ENCODE results near the gene SLC27A2. TPM values are rescaled to one million over a fixed set of nuclear protein-coding genes. Genes with fewer than 3 reads are reported as not detected.
"Not testable (repeated sequence)": the region's sequence is repeated elsewhere in the genome, so short reads cannot be mapped to it uniquely, and the experiment has no call there.

SLC27A2 gene
- polyA plus RNA-seq, 4 donors: 4.3 to 81.2 (median 11.3) TPM

DNA sequence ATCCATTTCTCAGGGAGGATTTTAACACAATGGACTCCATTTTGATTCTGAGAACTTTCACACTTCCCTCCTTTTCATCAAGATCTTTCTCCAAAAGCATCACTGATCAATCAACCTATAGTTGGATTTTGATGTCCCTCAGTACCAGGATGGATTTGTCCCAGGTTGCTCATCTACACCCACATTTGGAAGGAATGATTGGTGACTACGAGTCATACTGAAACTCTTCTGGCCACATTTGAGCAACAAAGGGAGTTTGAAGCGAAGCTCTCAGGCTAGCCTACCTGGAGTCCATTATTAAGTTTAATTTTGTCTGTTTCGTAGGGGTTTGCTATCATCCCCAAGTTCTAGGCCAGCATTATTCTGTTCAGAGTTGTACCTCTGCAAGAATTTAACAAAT is 31.6 kb upstream of the SLC27A2 start:
- Histone ChIP-seq H3K27ac (ENCODE audit: low read depth in 1 of 3, low read length in 2 of 3) (no peak overlapping the region), H3K9me3 (ENCODE audit: control insufficient read depth in 2 of 2, insufficient read depth in 1 of 2, low read depth in 1 of 2, low read length in 1 of 2) (peaks cover 0 to 3% of the 10 kb centered on the region in 2 donors), H3K4me3 (ENCODE audit: low read depth in 1 of 3, low read length in 3 of 3) (no peak overlapping the region), H3K27me3 (ENCODE audit: control insufficient read depth in 3 of 3, insufficient read depth in 3 of 3, low read length in 3 of 3) (no peaks in the 10 kb centered on the region), H3K36me3 (ENCODE audit: control insufficient read depth in 3 of 3, insufficient read depth in 2 of 3, low read depth in 1 of 3, low read length in 3 of 3) (no peaks in the 10 kb centered on the region), H3K4me1 (ENCODE audit: control insufficient read depth in 3 of 3, insufficient read depth in 2 of 3, low read depth in 1 of 3, low read length in 2 of 3) (no peaks in the 10 kb centered on the region)
- DNase-seq: no peak
- WGBS, 3 donors: 79 to 94% (median 90%) methylated on average over 3 of the region's 3 CpGs
- no peak for FAIRE-seq

DNA sequence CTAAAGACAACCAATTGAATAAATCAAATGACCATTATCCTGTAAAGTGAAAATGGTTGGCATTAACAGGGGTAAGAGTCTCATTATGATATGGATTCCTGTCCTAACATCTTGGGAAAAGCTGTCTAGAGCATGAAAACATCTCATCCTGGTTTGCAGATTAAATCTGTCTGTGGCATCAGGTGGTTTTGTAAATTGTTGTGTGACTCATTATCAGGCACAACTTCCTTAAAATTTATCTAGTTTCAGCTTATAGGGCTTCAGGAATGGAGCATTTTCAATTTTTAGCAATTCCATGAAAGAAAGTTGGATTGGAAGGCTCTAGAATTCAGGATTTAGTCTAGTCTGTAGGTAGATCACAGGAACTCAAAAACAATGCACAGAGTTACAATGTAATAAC is 31.1 kb upstream of the SLC27A2 start:
- H3K36me3 ChIP-seq (ENCODE audit: control insufficient read depth in 3 of 3, insufficient read depth in 2 of 3, low read depth in 1 of 3, low read length in 3 of 3): no peaks in the 10 kb centered on the region
- H3K4me3 ChIP-seq (ENCODE audit: low read depth in 1 of 3, low read length in 3 of 3): no peak overlapping the region
- H3K9me3 ChIP-seq (ENCODE audit: control insufficient read depth in 2 of 2, insufficient read depth in 1 of 2, low read depth in 1 of 2, low read length in 1 of 2): peaks cover 0 to 3% of the 10 kb centered on the region in 2 donors
- FAIRE-seq: no peak
- no peak for DNase-seq
- no peak overlapping the region for H3K27ac ChIP-seq (ENCODE audit: low read depth in 1 of 3, low read length in 2 of 3)
- no peaks in the 10 kb centered on the region for H3K4me1 ChIP-seq (ENCODE audit: control insufficient read depth in 3 of 3, insufficient read depth in 2 of 3, low read depth in 1 of 3, low read length in 2 of 3)
- H3K27me3 ChIP-seq (ENCODE audit: control insufficient read depth in 3 of 3, insufficient read depth in 3 of 3, low read length in 3 of 3): no peaks in the 10 kb centered on the region

DNA sequence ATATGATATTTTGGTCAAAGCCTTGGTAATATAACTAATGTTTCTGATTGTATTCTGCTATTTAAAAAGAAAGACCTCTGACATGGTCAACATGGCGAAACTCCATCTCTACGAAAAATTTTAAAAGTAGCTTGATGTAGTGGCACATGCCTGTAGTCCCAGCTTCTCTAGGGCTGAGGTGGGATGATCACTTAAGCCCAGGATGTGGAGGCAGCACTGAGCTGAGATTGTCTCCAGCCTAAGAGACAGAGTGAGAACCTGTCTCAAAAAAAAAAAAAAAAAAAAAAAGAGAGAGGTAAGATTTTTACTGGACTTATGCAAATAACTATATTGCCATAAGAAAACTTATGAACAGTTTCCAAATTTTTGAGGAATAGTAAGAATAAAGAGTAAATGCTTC is 30.5 kb upstream of the SLC27A2 start:
- H3K4me1 ChIP-seq (ENCODE audit: control insufficient read depth in 3 of 3, insufficient read depth in 2 of 3, low read depth in 1 of 3, low read length in 2 of 3): no peaks in the 10 kb centered on the region
- no peak for FAIRE-seq
- no peak overlapping the region for H3K4me3 ChIP-seq (ENCODE audit: low read depth in 1 of 3, low read length in 3 of 3)
- H3K9me3 ChIP-seq (ENCODE audit: control insufficient read depth in 2 of 2, insufficient read depth in 1 of 2, low read depth in 1 of 2, low read length in 1 of 2): peaks cover 0 to 3% of the 10 kb centered on the region in 2 donors
- H3K27ac ChIP-seq (ENCODE audit: low read depth in 1 of 3, low read length in 2 of 3): no peak overlapping the region
- DNase-seq: no peak
- H3K36me3 ChIP-seq (ENCODE audit: control insufficient read depth in 3 of 3, insufficient read depth in 2 of 3, low read depth in 1 of 3, low read length in 3 of 3): no peaks in the 10 kb centered on the region
- no peaks in the 10 kb centered on the region for H3K27me3 ChIP-seq (ENCODE audit: control insufficient read depth in 3 of 3, insufficient read depth in 3 of 3, low read length in 3 of 3)
- WGBS, 3 donors: 93 to 100% (median 97%) methylated on average over 2 of the region's 2 CpGs

DNA sequence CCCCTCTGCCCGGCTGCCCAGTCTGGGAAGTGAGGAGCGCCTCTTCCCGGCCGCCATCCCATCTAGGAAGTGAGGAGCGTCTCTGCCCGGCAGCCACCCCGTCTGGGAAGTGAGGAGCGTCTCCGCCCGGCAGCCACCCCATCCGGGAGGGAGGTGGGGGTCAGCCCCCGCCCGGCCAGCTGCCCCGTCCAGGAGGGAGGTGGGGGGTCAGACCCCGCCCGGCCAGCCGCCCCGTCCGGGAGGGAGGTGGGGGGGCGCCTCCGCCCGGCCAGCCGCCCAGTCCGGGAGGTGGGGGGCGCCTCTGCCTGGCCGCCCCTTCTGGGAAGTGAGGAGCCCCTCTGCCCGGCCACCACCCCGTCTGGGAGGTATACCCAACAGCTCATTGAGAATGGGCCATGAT is 23.8 kb upstream of the SLC27A2 start:
- not testable (repeated sequence) for H3K4me1 ChIP-seq (ENCODE audit: control insufficient read depth in 3 of 3, insufficient read depth in 2 of 3, low read depth in 1 of 3, low read length in 2 of 3); FAIRE-seq; H3K27me3 ChIP-seq (ENCODE audit: control insufficient read depth in 3 of 3, insufficient read depth in 3 of 3, low read length in 3 of 3); H3K4me3 ChIP-seq (ENCODE audit: low read depth in 1 of 3, low read length in 3 of 3); H3K36me3 ChIP-seq (ENCODE audit: control insufficient read depth in 3 of 3, insufficient read depth in 2 of 3, low read depth in 1 of 3, low read length in 3 of 3); H3K9me3 ChIP-seq (ENCODE audit: control insufficient read depth in 2 of 2, insufficient read depth in 1 of 2, low read depth in 1 of 2, low read length in 1 of 2); DNase-seq; H3K27ac ChIP-seq (ENCODE audit: low read depth in 1 of 3, low read length in 2 of 3)
- 96 to 98% (median 97%) methylated on average over 7 to 28 of the region's 28 CpGs for WGBS, 3 donors

DNA sequence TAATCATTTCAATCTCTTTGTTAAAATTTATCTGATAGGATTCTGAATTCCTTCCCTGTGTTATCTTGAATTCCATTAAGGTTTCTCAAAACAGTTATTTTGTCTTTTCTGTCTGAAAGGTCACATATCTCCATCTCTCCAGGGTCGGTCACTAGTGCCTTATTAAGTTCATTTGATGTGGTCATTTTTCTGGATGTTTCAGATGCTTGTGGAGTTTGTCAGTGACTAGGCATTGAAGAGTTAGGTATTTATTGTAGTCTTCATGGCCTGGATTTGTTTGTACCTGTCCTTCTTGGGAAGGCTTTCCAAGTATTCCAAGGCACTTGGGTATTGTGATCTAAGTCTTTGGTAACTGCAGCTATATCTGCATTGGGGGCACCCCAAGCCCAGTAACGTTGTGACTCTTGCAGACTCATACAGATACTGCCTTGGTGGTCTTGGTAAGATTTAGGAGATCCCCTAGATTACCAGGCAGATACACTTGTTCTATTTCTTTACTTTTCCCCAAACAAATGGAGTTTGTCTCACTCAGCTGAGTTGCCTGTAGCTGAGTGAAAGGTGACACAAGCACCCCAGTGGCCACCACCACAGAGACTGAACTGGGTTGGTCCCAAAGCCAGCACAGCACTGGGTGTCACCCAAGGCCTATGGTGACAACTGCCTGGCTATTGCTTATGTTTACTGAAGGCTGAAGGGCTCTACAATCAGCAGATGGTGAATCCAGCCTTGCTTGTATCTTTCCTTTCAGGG is 18.9 kb upstream of the SLC27A2 start:
- no peaks in the 10 kb centered on the region for H3K36me3 ChIP-seq (ENCODE audit: control insufficient read depth in 3 of 3, insufficient read depth in 2 of 3, low read depth in 1 of 3, low read length in 3 of 3)
- FAIRE-seq (no peak), DNase-seq (no peak)
- H3K27me3 ChIP-seq (ENCODE audit: control insufficient read depth in 3 of 3, insufficient read depth in 3 of 3, low read length in 3 of 3): no peaks in the 10 kb centered on the region
- 73 to 80% (median 77%) methylated on average over 2 of the region's 2 CpGs for WGBS, 3 donors
- H3K27ac ChIP-seq (ENCODE audit: low read depth in 1 of 3, low read length in 2 of 3): no peak overlapping the region
- peaks cover 0 to 6% of the 10 kb centered on the region in 2 donors for H3K9me3 ChIP-seq (ENCODE audit: control insufficient read depth in 2 of 2, insufficient read depth in 1 of 2, low read depth in 1 of 2, low read length in 1 of 2)
- H3K4me1 ChIP-seq (ENCODE audit: control insufficient read depth in 3 of 3, insufficient read depth in 2 of 3, low read depth in 1 of 3, low read length in 2 of 3): peaks cover 0 to 15% (median 0%) of the 10 kb centered on the region in 3 donors
- no peak overlapping the region for H3K4me3 ChIP-seq (ENCODE audit: low read depth in 1 of 3, low read length in 3 of 3)

DNA sequence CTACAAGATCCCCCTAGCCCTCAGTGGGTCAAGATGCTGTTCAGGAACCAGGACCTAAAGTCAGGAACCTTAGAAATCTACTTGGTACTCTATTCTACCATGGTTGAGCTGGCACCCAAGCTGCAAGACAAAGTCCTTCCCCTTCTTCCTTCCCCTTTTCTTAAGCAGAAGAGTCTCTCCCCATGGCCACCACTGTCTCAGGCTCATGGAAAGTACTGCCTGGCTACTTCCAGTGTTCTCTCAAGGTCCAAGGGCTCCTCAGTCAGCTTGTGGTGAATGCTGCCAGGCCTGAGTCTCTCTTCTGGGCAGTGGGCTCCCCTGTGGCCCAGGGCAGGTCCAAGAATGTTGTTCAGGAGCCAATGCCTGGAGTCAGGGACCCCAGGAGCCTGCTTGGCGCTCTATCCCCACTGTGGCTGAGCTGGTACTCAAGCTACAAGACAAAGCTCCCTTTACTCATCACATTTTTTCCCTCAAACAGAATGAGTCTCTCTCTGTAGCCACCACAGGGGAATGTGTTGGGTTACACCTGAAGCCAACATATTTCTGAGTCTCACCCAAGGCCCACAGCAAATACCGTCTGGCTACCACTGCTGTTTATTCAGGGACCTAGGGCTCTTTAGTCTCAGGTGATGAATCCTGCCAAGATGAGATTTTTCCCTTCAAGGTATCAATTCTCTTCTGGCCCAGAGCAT is 18.1 kb upstream of the SLC27A2 start:
- 74 to 92% (median 89%) methylated on average over 2 of the region's 2 CpGs for WGBS, 3 donors

DNA sequence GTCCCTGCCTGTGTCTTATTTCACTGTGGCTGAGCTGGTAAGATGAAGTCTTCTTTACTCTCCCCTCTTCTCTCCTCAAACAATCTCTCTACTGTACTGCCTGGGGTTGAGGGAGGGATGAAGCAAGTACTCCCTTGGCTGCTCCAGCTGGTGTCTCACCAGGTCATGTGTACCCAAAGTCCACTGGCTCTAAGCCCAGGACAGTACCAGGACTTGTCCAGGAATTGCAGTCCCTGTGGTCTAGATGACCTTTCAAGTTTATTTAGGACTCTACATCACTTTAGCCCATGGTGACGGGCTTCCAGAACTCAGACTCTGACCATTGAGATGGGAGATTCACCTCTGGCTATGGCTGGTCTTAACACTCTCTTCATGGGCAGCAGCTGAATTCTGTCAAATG is 17.5 kb upstream of the SLC27A2 start:
- Histone ChIP-seq H3K36me3 (ENCODE audit: control insufficient read depth in 3 of 3, insufficient read depth in 2 of 3, low read depth in 1 of 3, low read length in 3 of 3) (no peaks in the 10 kb centered on the region), H3K9me3 (ENCODE audit: control insufficient read depth in 2 of 2, insufficient read depth in 1 of 2, low read depth in 1 of 2, low read length in 1 of 2) (peaks cover 0 to 6% of the 10 kb centered on the region in 2 donors), H3K4me3 (ENCODE audit: low read depth in 1 of 3, low read length in 3 of 3) (no peak overlapping the region), H3K4me1 (ENCODE audit: control insufficient read depth in 3 of 3, insufficient read depth in 2 of 3, low read depth in 1 of 3, low read length in 2 of 3) (peaks cover 0 to 25% (median 0%) of the 10 kb centered on the region in 3 donors), H3K27ac (ENCODE audit: low read depth in 1 of 3, low read length in 2 of 3) (no peak overlapping the region), H3K27me3 (ENCODE audit: control insufficient read depth in 3 of 3, insufficient read depth in 3 of 3, low read length in 3 of 3) (no peaks in the 10 kb centered on the region)
- DNase-seq (no peak), FAIRE-seq (no peak)
- 87 to 95% (median 93%) methylated on average over 1 of the region's 1 CpG for WGBS, 3 donors

More for the DNA sequence above, 18.1 kb upstream of the SLC27A2 start:
- H3K4me1 ChIP-seq (ENCODE audit: control insufficient read depth in 3 of 3, insufficient read depth in 2 of 3, low read depth in 1 of 3, low read length in 2 of 3): peaks cover 0 to 21% (median 0%) of the 10 kb centered on the region in 3 donors
- H3K36me3 ChIP-seq (ENCODE audit: control insufficient read depth in 3 of 3, insufficient read depth in 2 of 3, low read depth in 1 of 3, low read length in 3 of 3): no peaks in the 10 kb centered on the region
- H3K27me3 ChIP-seq (ENCODE audit: control insufficient read depth in 3 of 3, insufficient read depth in 3 of 3, low read length in 3 of 3): no peaks in the 10 kb centered on the region
- H3K4me3 ChIP-seq (ENCODE audit: low read depth in 1 of 3, low read length in 3 of 3): no peak overlapping the region
- no peak for DNase-seq
- peaks cover 0 to 6% of the 10 kb centered on the region in 2 donors for H3K9me3 ChIP-seq (ENCODE audit: control insufficient read depth in 2 of 2, insufficient read depth in 1 of 2, low read depth in 1 of 2, low read length in 1 of 2)
- no peak overlapping the region for H3K27ac ChIP-seq (ENCODE audit: low read depth in 1 of 3, low read length in 2 of 3)
- FAIRE-seq: no peak

DNA sequence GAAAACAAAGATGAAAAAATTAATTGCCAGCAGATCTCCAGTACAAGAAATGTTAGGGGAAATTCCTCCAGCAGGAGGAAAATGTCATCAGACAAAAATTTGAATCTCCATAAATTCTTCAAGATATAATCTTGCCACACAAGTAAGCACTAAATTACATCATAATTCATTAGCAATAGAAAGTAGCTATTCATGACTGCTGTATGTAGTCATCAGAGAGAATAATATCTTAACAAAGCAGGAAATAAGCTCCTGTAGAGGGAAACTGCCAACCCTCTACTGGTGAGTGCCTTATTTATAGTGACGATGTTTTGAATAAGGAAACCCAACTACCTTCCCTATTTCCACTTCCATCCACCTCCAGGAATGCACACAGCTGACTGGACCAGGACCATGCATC is 15.8 kb upstream of the SLC27A2 start:
- peaks cover 0 to 25% (median 0%) of the 10 kb centered on the region in 3 donors for H3K4me1 ChIP-seq (ENCODE audit: control insufficient read depth in 3 of 3, insufficient read depth in 2 of 3, low read depth in 1 of 3, low read length in 2 of 3)
- H3K9me3 ChIP-seq (ENCODE audit: control insufficient read depth in 2 of 2, insufficient read depth in 1 of 2, low read depth in 1 of 2, low read length in 1 of 2): peaks cover 0 to 6% of the 10 kb centered on the region in 2 donors
- peak overlapping the region in 1 of 3 donors; percentile 43 for H3K27ac ChIP-seq (ENCODE audit: low read depth in 1 of 3, low read length in 2 of 3)
- no peak overlapping the region for H3K4me3 ChIP-seq (ENCODE audit: low read depth in 1 of 3, low read length in 3 of 3)
- 56 to 72% (median 70%) methylated on average over 1 of the region's 1 CpG for WGBS, 3 donors
- DNase-seq (peak in 1 of 2 donors; percentile 26), FAIRE-seq (no peak)
- no peaks in the 10 kb centered on the region for H3K27me3 ChIP-seq (ENCODE audit: control insufficient read depth in 3 of 3, insufficient read depth in 3 of 3, low read length in 3 of 3)
- no peaks in the 10 kb centered on the region for H3K36me3 ChIP-seq (ENCODE audit: control insufficient read depth in 3 of 3, insufficient read depth in 2 of 3, low read depth in 1 of 3, low read length in 3 of 3)

Data from small intestine (tissue), 7 donors.